HEK293 (cell line): ENCODE data around the gene IMMP2L.

Experiments used
- CTCF ChIA-PET: fragments of 350-600 bp; formaldehyde crosslinking; extraction: SDS; loops from one replicate; lab custom pipeline; 2021; ENCODE audit warnings: antibody characterized with exemption; lab: Yijun Ruan, JAX
- POLR2A ChIA-PET: fragments of 300-600 bp; formaldehyde crosslinking; extraction: SDS; loops from one replicate; lab custom pipeline; 2020; ENCODE audit warnings: antibody characterized with exemption, inconsistent platforms; lab: Yijun Ruan, JAX
- H3K27ac ChIP-seq: fragments of 200-500 bp; sonication (Bioruptor generic); 2 replicates; pipeline ENCODE4 v1.5.1; 2014; ENCODE audit warnings: low read depth, low read length, control low read depth, inconsistent platforms; ENCODE audit errors: extremely low read depth
- H3K36me3 ChIP-seq, 2 experiments: fragments of 200-500 bp in 1 of 2; sonication (Bioruptor generic) in 1 of 2; 1 replicate in 1 of 2; 2 replicates in 1 of 2; pipeline ENCODE4 v1.5.1; 2014 to 2017; ENCODE audit warnings: inconsistent platforms in 2 of 2, low read length in 2 of 2; ENCODE audit not compliant: control insufficient read depth in 2 of 2, insufficient read depth in 1 of 2
- H3K4me1 ChIP-seq: fragments of 200-500 bp; sonication (Bioruptor generic); 2 replicates; pipeline ENCODE4 v1.5.1; 2014; ENCODE audit warnings: mild to moderate bottlenecking, low read length, inconsistent platforms; ENCODE audit not compliant: control insufficient read depth, insufficient read depth
- H3K4me3 ChIP-seq: 2 replicates; pipeline ENCODE4 v1.5.1; 2011; ENCODE audit warnings: low read depth, mild to moderate bottlenecking, control low read depth, low read length, moderate library complexity
- H3K9me3 ChIP-seq: fragments of 200-500 bp; sonication (Bioruptor generic); 2 replicates; pipeline ENCODE4 v1.5.1; 2014; ENCODE audit warnings: low read depth, low read length, inconsistent platforms; ENCODE audit not compliant: control insufficient read depth, insufficient read depth
- GLI2 ChIP-seq: fragments of 450-650 bp; formaldehyde crosslinking; IDR thresholded peaks from 2 replicates; pipeline ENCODE4; 2017; ENCODE audit warnings: missing biosample characterization, missing genetic modification characterization, low read depth, borderline replicate concordance
- GLIS1 ChIP-seq: fragments of 450-650 bp; formaldehyde crosslinking; IDR thresholded peaks from 2 replicates; pipeline ENCODE4 v1.5.1; 2016; ENCODE audit warnings: missing biosample characterization, missing genetic modification characterization
- KLF1 ChIP-seq: fragments of 450-650 bp; formaldehyde crosslinking; IDR thresholded peaks from 2 replicates; pipeline ENCODE4 v1.5.1; 2016; ENCODE audit warnings: missing biosample characterization, missing genetic modification characterization
- OSR2 ChIP-seq: fragments of 450-650 bp; formaldehyde crosslinking; IDR thresholded peaks from 2 replicates; pipeline ENCODE4 v1.5.1; 2016; ENCODE audit warnings: missing biosample characterization, missing genetic modification characterization
- PRDM6 ChIP-seq: fragments of 450-650 bp; formaldehyde crosslinking; IDR thresholded peaks from 2 replicates; pipeline ENCODE4 v1.5.1; 2017; ENCODE audit warnings: missing biosample characterization, missing genetic modification characterization
- SALL2 ChIP-seq: fragments of 450-650 bp; formaldehyde crosslinking; IDR thresholded peaks from 2 replicates; pipeline ENCODE4 v1.5.0; 2017; ENCODE audit warnings: missing biosample characterization, mild to moderate bottlenecking, missing genetic modification characterization, borderline replicate concordance
- SCRT2 ChIP-seq: fragments of 450-650 bp; formaldehyde crosslinking; IDR thresholded peaks from 2 replicates; pipeline ENCODE4 v1.5.1; 2016; ENCODE audit warnings: missing biosample characterization, missing genetic modification characterization
- TCF7L2 ChIP-seq: IDR thresholded peaks from 2 replicates; pipeline ENCODE4 v1.6.1; 2011; ENCODE audit warnings: low read depth, mild to moderate bottlenecking, inconsistent platforms, low read length, moderate library complexity, borderline replicate concordance
- ZBTB17 ChIP-seq: fragments of 450-650 bp; formaldehyde crosslinking; IDR thresholded peaks from 2 replicates; pipeline ENCODE4 v1.5.1; 2016; ENCODE audit warnings: missing biosample characterization, missing genetic modification characterization
- ZFP69B ChIP-seq: fragments of 450-650 bp; formaldehyde crosslinking; IDR thresholded peaks from 2 replicates; pipeline ENCODE4 v1.5.1; 2016; ENCODE audit warnings: missing biosample characterization, missing genetic modification characterization
- ZNF146 ChIP-seq: fragments of 450-650 bp; formaldehyde crosslinking; IDR thresholded peaks from 2 replicates; pipeline ENCODE4 v1.5.1; 2016; ENCODE audit warnings: missing biosample characterization, missing genetic modification characterization
- ZNF19 ChIP-seq: fragments of 450-650 bp; formaldehyde crosslinking; IDR thresholded peaks from 2 replicates; pipeline ENCODE4; 2016; ENCODE audit warnings: missing biosample characterization, missing genetic modification characterization, low read depth
- ZNF221 ChIP-seq: fragments of 450-650 bp; formaldehyde crosslinking; IDR thresholded peaks from 2 replicates; pipeline ENCODE4 v1.5.1; 2017; ENCODE audit warnings: missing biosample characterization, missing genetic modification characterization, borderline replicate concordance
- ZNF248 ChIP-seq: fragments of 450-650 bp; formaldehyde crosslinking; IDR thresholded peaks from 2 replicates; pipeline ENCODE4 v1.5.1; 2017; ENCODE audit warnings: missing biosample characterization, missing genetic modification characterization
- ZNF354C ChIP-seq: fragments of 450-650 bp; formaldehyde crosslinking; IDR thresholded peaks from 2 replicates; pipeline ENCODE4 v1.5.1; 2016; ENCODE audit warnings: missing biosample characterization, missing genetic modification characterization, low read depth, borderline replicate concordance
- ZNF423 ChIP-seq: fragments of 450-650 bp; formaldehyde crosslinking; IDR thresholded peaks from 2 replicates; pipeline ENCODE4 v1.5.1; 2016; ENCODE audit warnings: missing biosample characterization, missing genetic modification characterization
- ZNF433 ChIP-seq: fragments of 450-650 bp; formaldehyde crosslinking; IDR thresholded peaks from 2 replicates; pipeline ENCODE4 v1.5.1; 2016; ENCODE audit warnings: missing biosample characterization, missing genetic modification characterization, low read depth
- ZNF654 ChIP-seq: fragments of 450-650 bp; formaldehyde crosslinking; IDR thresholded peaks from 2 replicates; pipeline ENCODE4 v1.5.1; 2016; ENCODE audit warnings: low read depth, missing biosample characterization, missing genetic modification characterization
- ZNF747 ChIP-seq: fragments of 450-650 bp; formaldehyde crosslinking; IDR thresholded peaks from 2 replicates; pipeline ENCODE4 v1.5.1; 2016; ENCODE audit warnings: missing biosample characterization, missing genetic modification characterization
- ZSCAN18 ChIP-seq: fragments of 450-650 bp; formaldehyde crosslinking; IDR thresholded peaks from 2 replicates; pipeline ENCODE4 v1.5.1; 2016; ENCODE audit warnings: missing biosample characterization, missing genetic modification characterization
- TF ChIP-seq, protein P1 (sequence below): fragments of 450-650 bp; formaldehyde crosslinking; IDR thresholded peaks from 2 replicates; pipeline ENCODE4 v1.5.1; 2016; ENCODE audit warnings: missing biosample characterization, missing genetic modification characterization

Gene IMMP2L

GRCh38 chr7:111049971-111050680 lies 512.2 kb downstream of the IMMP2L start:
- CTCF ChIA-PET, result no interaction called here
- no peak for TF ChIP-seq ZNF146 (tag by site-specific recombination)
- TF ChIP-seq KLF1 (tag by site-specific recombination), result no peak
- TF ChIP-seq OSR2 (tag by site-specific recombination), result no peak
- TF ChIP-seq PRDM6 (tag by site-specific recombination), result no peak
- no peak for TF ChIP-seq ZNF19 (tag by site-specific recombination)
- TF ChIP-seq ZNF433, result no peak
- TF ChIP-seq GLIS1 (tag by site-specific recombination), result no peak
- TF ChIP-seq SALL2 (tag by site-specific recombination), result no peak
- no peak for TF ChIP-seq ZNF354C
- TF ChIP-seq GLI2 (tag by site-specific recombination), result no peak
- TF ChIP-seq, protein P1, sequence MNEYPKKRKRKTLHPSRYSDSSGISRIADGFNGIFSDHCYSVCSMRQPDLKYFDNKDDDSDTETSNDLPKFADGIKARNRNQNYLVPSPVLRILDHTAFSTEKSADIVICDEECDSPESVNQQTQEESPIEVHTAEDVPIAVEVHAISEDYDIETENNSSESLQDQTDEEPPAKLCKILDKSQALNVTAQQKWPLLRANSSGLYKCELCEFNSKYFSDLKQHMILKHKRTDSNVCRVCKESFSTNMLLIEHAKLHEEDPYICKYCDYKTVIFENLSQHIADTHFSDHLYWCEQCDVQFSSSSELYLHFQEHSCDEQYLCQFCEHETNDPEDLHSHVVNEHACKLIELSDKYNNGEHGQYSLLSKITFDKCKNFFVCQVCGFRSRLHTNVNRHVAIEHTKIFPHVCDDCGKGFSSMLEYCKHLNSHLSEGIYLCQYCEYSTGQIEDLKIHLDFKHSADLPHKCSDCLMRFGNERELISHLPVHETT, result no peak
- no peak for TF ChIP-seq ZNF221 (tag by site-specific recombination)
- no peak for TF ChIP-seq ZNF654 (tag by site-specific recombination)
- no peak for TF ChIP-seq ZNF248 (tag by site-specific recombination)
- no peak for TF ChIP-seq ZNF747
- no peak for TF ChIP-seq TCF7L2
- TF ChIP-seq, all 188 proteins: peak for 0
- Histone ChIP-seq H3K4me3 (no peak overlapping the region), H3K27ac (no peak overlapping the region), H3K9me3 (no peaks in the 10 kb centered on the region), H3K4me1 (no peaks in the 10 kb centered on the region), H3K36me3 (no peaks in the 10 kb centered on the region)
- POLR2A ChIA-PET, result no interaction called here

DNA sequence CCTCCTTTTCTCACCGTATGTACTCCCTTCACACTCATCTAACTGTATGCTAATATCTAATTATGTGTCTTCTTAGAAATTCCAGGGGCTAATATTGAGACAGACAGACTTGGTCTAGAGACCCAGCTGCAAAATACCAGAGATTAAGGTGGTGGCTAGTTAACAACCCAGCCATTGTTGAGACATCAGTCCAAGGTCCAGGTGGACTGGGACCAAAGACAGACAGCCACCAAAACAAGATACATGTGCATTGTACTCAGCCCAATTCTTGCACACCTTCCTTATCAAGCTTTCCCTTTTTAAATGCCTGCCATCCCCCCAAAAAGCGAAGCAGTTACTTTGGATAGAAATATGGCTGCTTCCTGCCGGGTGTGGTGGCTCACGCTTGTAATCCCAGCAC lies 514.7 kb downstream of the IMMP2L start:
- CTCF ChIA-PET, result no interaction called here
- no peak overlapping the region for H3K27ac ChIP-seq
- H3K4me3 ChIP-seq, result no peak overlapping the region

DNA sequence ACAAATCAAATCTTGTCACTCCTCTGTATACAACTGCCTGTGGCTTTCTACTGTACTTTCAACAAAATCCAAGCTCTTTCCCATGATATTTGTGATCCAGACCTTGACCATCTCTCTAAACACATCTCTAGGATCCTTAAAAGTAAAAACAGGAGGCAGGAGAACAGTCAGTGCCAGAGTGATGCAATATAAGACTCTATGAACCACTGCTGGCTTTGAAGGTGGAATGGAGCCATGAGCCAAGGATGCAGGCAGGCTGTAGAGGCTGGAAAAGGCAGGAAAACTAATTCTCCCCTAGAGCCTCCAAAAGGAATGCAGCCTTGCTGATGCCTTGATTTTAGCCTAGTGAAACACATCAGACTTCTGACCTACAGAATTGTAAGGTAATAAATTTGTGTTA lies 516.8 kb downstream of the IMMP2L start:
- Histone ChIP-seq H3K36me3 (no peaks in the 10 kb centered on the region), H3K9me3 (no peaks in the 10 kb centered on the region), H3K4me3 (no peak overlapping the region), H3K27ac (no peak overlapping the region), H3K4me1 (no peaks in the 10 kb centered on the region)
- ChIA-PET CTCF (no interaction called here), POLR2A (no interaction called here)
- TF ChIP-seq ZSCAN18 (tag by site-specific recombination) (no peak), ZBTB17 (tag by site-specific recombination) (peak; percentile 23; the same call in 1 of the 2 replicates)

More for the DNA sequence above, 514.7 kb downstream of the IMMP2L start:
- POLR2A ChIA-PET, result no interaction called here
- H3K36me3 ChIP-seq, result no peaks in the 10 kb centered on the region
- no peaks in the 10 kb centered on the region for H3K4me1 ChIP-seq
- no peaks in the 10 kb centered on the region for H3K9me3 ChIP-seq
- TF ChIP-seq SCRT2, result no peak
- no peak for TF ChIP-seq GLIS1 (tag by site-specific recombination)
- TF ChIP-seq ZNF423 (tag by site-specific recombination), result no peak
- no peak for TF ChIP-seq ZFP69B (tag by site-specific recombination)
